Measurements from ENCODE around the gene RAPGEF4.

RAPGEF4 gene

GRCh38 chr2:172765662-172766061 is 30.0 kb downstream of the RAPGEF4 start:
- no peak overlapping the region for H3K27ac ChIP-seq
- POLR2A ChIA-PET (ENCODE audit: low non-redundant PET) = no interaction called here
- TF ChIP-seq, protein P1, sequence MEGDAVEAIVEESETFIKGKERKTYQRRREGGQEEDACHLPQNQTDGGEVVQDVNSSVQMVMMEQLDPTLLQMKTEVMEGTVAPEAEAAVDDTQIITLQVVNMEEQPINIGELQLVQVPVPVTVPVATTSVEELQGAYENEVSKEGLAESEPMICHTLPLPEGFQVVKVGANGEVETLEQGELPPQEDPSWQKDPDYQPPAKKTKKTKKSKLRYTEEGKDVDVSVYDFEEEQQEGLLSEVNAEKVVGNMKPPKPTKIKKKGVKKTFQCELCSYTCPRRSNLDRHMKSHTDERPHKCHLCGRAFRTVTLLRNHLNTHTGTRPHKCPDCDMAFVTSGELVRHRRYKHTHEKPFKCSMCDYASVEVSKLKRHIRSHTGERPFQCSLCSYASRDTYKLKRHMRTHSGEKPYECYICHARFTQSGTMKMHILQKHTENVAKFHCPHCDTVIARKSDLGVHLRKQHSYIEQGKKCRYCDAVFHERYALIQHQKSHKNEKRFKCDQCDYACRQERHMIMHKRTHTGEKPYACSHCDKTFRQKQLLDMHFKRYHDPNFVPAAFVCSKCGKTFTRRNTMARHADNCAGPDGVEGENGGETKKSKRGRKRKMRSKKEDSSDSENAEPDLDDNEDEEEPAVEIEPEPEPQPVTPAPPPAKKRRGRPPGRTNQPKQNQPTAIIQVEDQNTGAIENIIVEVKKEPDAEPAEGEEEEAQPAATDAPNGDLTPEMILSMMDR (conservative IDR thresholded peaks at IDR 0.05; ENCODE audit: low read depth) = no peak
- CTCF ChIA-PET = no interaction called here
- no peak for DNase-seq (ENCODE audit: low spot score)

- ChIA-PET CTCF (interaction anchor here (0.7 kb wide), 1 partner anchor 214 kb away, joined by 11 read pairs; no protein-coding TSS in a partner anchor), POLR2A (ENCODE audit: low non-redundant PET) (no interaction called here)
- TF ChIP-seq, protein P1 (conservative IDR thresholded peaks at IDR 0.05; ENCODE audit: low read depth) = no peak
- DNase-seq (ENCODE audit: low spot score) = no peak
- no peak overlapping the region for H3K27ac ChIP-seq
These were observed 32.8 kb downstream of the RAPGEF4 start for GRCh38 chr2:172768401-172768800.

DNA sequence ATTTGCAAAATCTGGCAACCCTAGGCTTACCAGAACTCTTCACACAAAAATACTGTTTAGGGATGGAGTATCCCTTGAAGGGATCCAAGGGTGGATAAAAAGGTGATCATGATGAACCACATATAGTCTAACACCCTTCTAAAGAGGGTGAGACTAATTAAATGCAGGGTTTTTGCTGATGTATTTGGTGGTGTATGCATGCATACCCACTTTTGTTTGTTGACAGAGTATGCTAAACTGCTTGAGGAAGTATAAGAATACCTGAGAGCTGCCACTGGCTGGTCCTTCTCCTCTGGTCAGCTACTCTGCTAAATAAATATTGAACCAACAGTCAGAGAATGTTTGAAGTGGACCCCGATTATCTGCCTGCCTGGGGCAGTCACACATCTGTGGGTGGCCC is 34.2 kb downstream of the RAPGEF4 start:
- CTCF ChIA-PET = no interaction called here
- no peak for DNase-seq (ENCODE audit: low spot score)
- POLR2A ChIA-PET (ENCODE audit: low non-redundant PET) = no interaction called here
- H3K27ac ChIP-seq = no peak overlapping the region
- TF ChIP-seq, protein P1 (conservative IDR thresholded peaks at IDR 0.05; ENCODE audit: low read depth) = no peak

GRCh38 chr2:172770887-172771286 is 35.2 kb downstream of the RAPGEF4 start:
- POLR2A ChIA-PET (ENCODE audit: low non-redundant PET) = no interaction called here
- TF ChIP-seq, protein P1 (conservative IDR thresholded peaks at IDR 0.05; ENCODE audit: low read depth) = no peak
- no peak for DNase-seq (ENCODE audit: low spot score)
- no peak overlapping the region for H3K27ac ChIP-seq
- CTCF ChIA-PET = no interaction called here

- no peak overlapping the region for H3K27ac ChIP-seq
- CTCF ChIA-PET = no interaction called here
- DNase-seq (ENCODE audit: low spot score) = no peak
- POLR2A ChIA-PET (ENCODE audit: low non-redundant PET) = no interaction called here
- TF ChIP-seq, protein P1 (conservative IDR thresholded peaks at IDR 0.05; ENCODE audit: low read depth) = no peak
These were observed 37.0 kb downstream of the RAPGEF4 start for GRCh38 chr2:172772633-172773032.

DNA sequence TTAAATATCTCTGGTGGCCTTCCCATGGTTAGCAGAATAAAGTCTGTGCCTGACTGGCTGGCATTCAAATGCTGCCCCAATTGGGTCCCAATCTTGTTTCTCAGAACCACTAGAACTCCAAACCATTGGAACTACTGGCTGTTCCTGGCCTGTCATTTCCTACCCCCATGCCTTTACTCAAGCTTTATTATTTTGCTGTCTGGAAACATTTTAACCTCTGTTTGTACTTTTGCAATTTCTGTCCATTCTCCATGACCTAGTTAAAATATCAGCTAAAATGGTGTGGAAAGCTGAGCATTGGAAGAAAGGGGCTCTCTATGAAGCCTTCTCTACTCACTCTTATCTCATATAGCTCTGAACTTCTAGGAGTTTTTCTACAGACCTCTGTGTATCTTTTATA is 38.7 kb downstream of the RAPGEF4 start:
- DNase-seq (ENCODE audit: low spot score) = no peak
- H3K27ac ChIP-seq = no peak overlapping the region
- TF ChIP-seq, protein P1 (conservative IDR thresholded peaks at IDR 0.05; ENCODE audit: low read depth) = no peak
- POLR2A ChIA-PET (ENCODE audit: low non-redundant PET) = no interaction called here
- CTCF ChIA-PET = interaction anchor here (0.6 kb wide), 1 partner anchor 14 kb away, joined by 3 read pairs; no protein-coding TSS in a partner anchor

DNA sequence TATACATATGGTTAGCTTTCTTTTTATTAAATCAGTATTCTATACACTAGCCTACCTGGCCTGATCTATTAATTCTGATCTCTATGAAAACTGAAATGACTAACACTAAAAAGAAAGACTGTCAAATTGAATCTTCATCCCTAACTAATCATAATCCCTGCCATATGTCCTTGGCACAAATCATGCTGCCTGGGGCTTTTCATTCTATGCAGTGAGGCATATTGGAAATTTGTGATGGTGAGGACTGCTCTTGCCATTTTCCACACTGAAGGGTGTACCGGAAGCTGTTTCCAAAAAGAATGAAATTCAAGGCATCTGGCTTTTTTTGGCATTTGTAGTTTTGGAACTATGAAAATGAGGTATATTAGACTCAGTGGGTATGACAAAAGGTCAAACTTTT is 39.7 kb downstream of the RAPGEF4 start:
- ChIA-PET CTCF (no interaction called here), POLR2A (ENCODE audit: low non-redundant PET) (no interaction called here)
- no peak for DNase-seq (ENCODE audit: low spot score)
- H3K27ac ChIP-seq = no peak overlapping the region
- TF ChIP-seq, protein P1 (conservative IDR thresholded peaks at IDR 0.05; ENCODE audit: low read depth) = no peak
